ENCODE results near the gene AOC2.

DNA sequence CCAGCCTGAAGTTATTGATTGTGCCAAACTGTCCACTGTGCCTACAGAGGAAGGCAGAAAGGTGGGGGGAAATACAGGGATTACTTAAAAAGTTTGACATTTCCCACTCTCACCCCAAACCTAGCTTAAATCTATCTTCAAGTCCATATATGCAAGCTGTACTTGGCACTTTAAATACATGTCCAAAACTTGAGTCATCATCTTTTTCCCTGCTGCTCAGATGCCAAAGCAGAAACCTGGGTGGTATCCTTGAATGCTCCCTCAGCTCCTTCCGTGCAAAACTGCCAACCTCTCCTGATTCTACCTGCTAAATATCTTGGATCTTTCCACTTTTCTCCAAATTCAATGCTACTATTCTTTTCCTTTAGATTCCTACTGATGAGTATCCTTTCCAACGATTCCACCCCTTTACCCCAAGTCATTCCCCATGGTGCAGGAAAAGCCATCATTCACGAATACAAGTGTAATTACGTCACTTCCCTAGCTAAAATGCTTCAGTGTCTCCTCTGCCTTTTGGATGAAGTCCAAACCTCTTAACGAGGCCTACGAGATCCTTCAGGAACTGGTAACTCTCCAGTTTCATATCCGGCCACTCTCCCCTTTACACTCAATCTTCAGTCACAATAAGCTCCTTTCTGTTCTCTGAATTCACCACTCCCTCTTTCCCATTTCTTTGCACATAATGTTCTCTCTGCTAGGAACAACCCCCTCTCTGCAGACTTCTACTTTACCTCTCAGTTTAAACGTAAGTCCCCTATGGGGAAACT, 29.6 kb upstream of the AOC2 start:
- TF ChIP-seq, protein P1, sequence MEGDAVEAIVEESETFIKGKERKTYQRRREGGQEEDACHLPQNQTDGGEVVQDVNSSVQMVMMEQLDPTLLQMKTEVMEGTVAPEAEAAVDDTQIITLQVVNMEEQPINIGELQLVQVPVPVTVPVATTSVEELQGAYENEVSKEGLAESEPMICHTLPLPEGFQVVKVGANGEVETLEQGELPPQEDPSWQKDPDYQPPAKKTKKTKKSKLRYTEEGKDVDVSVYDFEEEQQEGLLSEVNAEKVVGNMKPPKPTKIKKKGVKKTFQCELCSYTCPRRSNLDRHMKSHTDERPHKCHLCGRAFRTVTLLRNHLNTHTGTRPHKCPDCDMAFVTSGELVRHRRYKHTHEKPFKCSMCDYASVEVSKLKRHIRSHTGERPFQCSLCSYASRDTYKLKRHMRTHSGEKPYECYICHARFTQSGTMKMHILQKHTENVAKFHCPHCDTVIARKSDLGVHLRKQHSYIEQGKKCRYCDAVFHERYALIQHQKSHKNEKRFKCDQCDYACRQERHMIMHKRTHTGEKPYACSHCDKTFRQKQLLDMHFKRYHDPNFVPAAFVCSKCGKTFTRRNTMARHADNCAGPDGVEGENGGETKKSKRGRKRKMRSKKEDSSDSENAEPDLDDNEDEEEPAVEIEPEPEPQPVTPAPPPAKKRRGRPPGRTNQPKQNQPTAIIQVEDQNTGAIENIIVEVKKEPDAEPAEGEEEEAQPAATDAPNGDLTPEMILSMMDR (IDR thresholded peaks at IDR 0.05; ENCODE audit: low read depth, low read length, poor library complexity, severe bottlenecking) = no peak
- TF ChIP-seq EZH2phosphoT487 (IDR thresholded peaks at IDR 0.05; ENCODE audit: borderline replicate concordance, low read length) = no peak

All from DOHH2 (cell line).